Measurements from ENCODE around the gene DYNLT4.
A peak's percentile ranks its signal among the peaks of the same experiment; 100 is the strongest.

The DYNLT4 gene

DNA sequence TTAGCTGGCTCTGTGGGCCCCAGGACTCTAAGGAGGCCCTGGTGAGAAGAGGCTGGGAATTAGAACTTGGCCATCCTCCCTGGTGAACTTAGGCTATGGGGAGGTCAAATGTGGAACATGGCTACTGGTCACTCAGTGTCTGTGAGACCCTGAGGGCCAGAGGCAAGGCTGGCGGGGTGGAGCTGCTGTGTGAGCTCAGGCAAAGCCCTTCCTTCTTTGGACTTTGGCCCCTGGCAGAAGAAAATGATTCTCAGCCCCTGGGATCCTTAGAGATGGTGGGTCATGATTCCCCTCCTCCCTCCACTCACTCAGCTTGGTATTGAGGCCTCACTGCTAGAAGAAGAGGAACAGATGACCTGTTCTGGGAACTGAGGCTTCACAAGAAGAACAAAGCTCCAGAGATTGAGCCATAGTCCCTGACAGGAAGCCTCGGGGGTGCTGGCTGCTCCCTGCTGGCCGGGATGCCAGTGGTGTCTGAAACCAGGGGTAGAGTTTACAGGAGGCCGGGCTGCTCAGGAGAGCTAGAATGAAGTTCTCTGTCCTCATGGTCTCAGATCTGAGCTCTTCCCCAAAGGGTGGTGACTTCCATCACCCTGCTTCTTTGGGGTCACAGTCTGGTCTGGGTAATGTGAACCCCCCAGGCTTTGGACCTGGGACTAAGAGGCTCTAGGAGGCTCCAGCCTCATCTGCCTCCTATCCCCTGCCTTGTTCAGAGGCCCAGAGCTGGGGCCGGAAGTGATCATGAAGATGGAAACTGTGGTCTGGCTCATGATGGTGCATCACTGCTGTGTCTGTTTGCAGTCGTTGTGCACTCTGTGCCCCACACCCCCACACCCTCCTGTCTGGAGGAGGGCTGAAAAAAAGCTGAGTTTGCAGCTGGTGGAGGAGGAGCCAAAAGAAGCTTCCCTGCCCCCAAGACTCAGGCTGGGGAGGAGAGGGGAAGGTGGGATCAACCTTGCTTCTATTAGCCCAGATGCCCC, 2.1 kb upstream of the DYNLT4 start:
- DNase-seq (ENCODE audit: extremely low read depth, insufficient read length): peak; percentile 76
- H3K27me3 ChIP-seq (replicated peaks; ENCODE audit: control insufficient read depth, insufficient read depth, low read length): no peaks in the 10 kb centered on the region
- peaks cover 14% of the 10 kb centered on the region for H3K36me3 ChIP-seq (ENCODE audit: control insufficient read depth, insufficient read depth, low read length)
- no peak overlapping the region for H3K4me3 ChIP-seq (replicated peaks; ENCODE audit: low read depth, low read length)
- TF ChIP-seq, protein P1, sequence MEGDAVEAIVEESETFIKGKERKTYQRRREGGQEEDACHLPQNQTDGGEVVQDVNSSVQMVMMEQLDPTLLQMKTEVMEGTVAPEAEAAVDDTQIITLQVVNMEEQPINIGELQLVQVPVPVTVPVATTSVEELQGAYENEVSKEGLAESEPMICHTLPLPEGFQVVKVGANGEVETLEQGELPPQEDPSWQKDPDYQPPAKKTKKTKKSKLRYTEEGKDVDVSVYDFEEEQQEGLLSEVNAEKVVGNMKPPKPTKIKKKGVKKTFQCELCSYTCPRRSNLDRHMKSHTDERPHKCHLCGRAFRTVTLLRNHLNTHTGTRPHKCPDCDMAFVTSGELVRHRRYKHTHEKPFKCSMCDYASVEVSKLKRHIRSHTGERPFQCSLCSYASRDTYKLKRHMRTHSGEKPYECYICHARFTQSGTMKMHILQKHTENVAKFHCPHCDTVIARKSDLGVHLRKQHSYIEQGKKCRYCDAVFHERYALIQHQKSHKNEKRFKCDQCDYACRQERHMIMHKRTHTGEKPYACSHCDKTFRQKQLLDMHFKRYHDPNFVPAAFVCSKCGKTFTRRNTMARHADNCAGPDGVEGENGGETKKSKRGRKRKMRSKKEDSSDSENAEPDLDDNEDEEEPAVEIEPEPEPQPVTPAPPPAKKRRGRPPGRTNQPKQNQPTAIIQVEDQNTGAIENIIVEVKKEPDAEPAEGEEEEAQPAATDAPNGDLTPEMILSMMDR (IDR thresholded peaks at IDR 0.05; ENCODE audit: insufficient read depth, low read length, poor library complexity, severe bottlenecking): no peak

DNA sequence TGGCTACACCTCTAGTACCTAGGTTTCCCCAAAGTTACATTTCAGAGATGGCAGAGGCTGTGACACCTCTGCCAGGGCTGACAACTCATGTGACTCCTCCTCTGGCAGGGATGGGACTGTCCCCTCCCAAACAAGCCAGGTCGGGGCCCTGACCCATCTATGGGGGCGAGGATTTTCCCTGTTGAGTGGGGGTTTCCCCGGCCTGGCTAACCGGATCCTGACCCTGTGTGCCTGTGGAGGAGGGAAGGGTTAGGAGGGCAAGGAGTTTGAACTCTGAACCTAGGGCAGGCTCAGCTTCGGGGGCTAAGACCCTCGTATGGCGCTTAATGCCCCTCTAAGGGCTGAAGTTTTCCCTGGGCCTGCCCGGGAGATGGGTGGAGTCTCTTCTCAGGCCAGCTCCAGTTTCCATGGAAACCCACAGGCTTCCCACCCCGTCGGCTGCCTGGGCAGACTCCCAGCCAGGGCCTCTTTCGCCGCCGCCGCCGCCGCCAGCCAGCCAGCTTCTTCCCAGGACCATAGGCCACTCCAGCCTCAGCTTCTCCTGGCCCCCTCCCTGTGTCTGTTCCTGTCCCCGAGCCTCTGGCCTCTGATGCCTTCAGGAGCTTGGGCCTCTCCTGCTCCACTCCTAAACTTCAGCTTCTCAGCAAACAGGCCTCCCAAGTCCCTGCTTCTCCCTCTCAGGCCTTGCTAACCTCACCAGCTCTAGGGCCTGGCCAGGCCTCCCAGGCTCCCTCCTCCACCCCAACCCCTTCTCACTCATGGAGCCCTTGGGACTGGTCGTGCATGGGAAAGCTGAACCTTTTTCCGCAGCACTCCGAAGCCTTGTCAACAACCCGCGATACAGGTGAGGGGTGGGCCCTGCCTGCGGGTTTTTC, 1.1 kb upstream of the DYNLT4 start, which contains the start of gene BTBD19:
Gene BTBD19, plus strand, starts transcription at position 461 of the 875 bp plus-strand sequence. Its CDS starts 298 bp downstream, at position 759.
- Histone ChIP-seq H3K4me3 (replicated peaks; ENCODE audit: low read depth, low read length) (no peak within 1 kb of the TSS), H3K36me3 (ENCODE audit: control insufficient read depth, insufficient read depth, low read length) (peaks cover 23% of the 10 kb centered on the region), H3K27me3 (replicated peaks; ENCODE audit: control insufficient read depth, insufficient read depth, low read length) (no peaks in the 10 kb centered on the region)
- TF ChIP-seq, protein P1 (IDR thresholded peaks at IDR 0.05; ENCODE audit: insufficient read depth, low read length, poor library complexity, severe bottlenecking): no peak
- no peak for DNase-seq (ENCODE audit: extremely low read depth, insufficient read length)

DNA sequence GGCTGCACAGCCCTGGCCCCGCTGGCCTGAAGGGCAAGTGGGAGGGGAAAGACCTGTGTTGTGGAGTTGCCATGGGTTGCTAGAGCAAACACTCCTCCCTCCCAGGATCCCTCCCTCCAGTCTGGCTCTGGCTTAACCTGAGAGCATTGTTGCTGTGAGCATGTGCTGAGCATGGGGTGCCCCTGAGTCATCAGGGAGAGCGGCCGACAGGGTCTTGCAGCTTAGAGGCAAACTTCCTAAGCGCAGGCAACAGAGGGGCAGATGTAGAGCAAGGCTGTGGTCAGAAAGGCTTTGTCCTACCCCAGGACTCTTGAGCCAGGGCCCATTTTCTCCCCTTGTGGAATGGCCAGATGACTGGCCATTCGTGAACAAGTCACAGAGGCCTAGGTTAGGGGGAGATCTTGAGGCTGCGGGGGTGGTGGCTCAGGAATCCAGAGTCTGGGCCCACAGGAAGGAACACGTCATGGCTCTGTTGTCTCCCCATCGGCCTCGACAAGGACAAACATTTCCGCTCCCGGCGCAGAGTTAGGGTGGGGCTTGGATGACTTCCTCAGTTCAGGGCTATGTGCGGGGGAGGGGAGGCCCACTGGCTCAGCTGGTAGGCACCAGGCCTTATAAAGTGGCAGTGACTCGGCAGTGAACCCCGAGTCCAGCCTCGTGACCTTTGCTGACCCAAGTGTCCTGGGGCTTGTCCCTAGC, 362 bp upstream of the DYNLT4 start:
- Histone ChIP-seq H3K36me3 (ENCODE audit: control insufficient read depth, insufficient read depth, low read length) (peaks cover 28% of the 10 kb centered on the region), H3K4me3 (replicated peaks; ENCODE audit: low read depth, low read length) (no peak overlapping the region), H3K27me3 (replicated peaks; ENCODE audit: control insufficient read depth, insufficient read depth, low read length) (no peaks in the 10 kb centered on the region)
- TF ChIP-seq, protein P1 (IDR thresholded peaks at IDR 0.05; ENCODE audit: insufficient read depth, low read length, poor library complexity, severe bottlenecking): no peak
- DNase-seq (ENCODE audit: extremely low read depth, insufficient read length): peak; percentile 79

DNA sequence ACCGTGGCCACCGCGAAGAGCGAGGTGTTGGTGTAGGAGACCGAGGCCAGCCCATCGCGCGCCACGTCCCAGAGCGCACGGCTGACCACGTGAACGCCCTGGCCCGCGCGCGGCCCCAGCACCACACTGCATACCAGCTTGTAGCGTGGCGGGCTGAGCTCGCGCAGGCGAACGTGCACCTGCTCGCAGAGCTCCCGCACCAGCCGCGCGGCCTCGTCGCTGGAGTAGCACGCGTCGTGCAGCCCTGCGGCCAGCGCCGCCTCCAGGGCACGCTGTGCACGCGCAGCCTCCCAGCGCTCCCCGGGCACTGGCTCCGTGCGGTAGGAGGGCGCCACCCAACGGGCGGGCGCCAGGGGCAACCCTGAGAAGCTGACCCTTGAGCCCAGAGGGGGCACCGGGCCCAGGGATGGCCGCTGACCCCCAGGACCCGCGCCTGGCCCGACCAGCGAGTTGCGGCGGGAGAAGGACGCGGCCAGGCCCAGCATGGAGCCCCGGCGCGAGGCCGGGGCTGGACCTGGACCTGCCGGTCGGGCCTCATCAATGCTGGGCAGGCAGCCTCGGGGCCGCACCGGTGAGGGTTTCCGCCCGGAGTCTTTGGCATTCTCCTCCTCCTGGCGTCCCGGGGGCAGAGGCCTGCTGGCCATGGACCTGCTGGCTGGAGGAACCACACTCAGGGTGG, 987 bp downstream of the DYNLT4 start:
- TF ChIP-seq, protein P1 (IDR thresholded peaks at IDR 0.05; ENCODE audit: insufficient read depth, low read length, poor library complexity, severe bottlenecking): no peak
- Histone ChIP-seq H3K36me3 (ENCODE audit: control insufficient read depth, insufficient read depth, low read length) (peaks cover 30% of the 10 kb centered on the region), H3K4me3 (replicated peaks; ENCODE audit: low read depth, low read length) (no peak overlapping the region), H3K27me3 (replicated peaks; ENCODE audit: control insufficient read depth, insufficient read depth, low read length) (no peaks in the 10 kb centered on the region)
- no peak for DNase-seq (ENCODE audit: extremely low read depth, insufficient read length)
